Calu3 (cell line): ENCODE measurements around the gene PCMTD2. TPM values are rescaled to one million over a fixed set of nuclear protein-coding genes. Genes with fewer than 3 reads are reported as not detected.
"Not testable (repeated sequence)": the region's sequence is repeated elsewhere in the genome, so short reads cannot be mapped to it uniquely, and the experiment has no call there.

Experiments
- BruUV-seq: library from RNA; stranded (reverse); fragments of 400-500 nt; replicated peaks from 2 replicates; lab custom pipeline; 2021; lab: Mats Ljungman, UMichigan
- CTCF ChIA-PET: fragments of 300-600 bp; sonication (Branson Sonifier 250); formaldehyde crosslinking; loops from one replicate; lab custom pipeline; 2022; ENCODE audit warnings: antibody characterized with exemption; lab: Charles Lee
- DNase-seq: peaks from one replicate; pipeline ENCODE4 v3.0.0; 2022
- H3K27ac Mint-ChIP-seq: one replicate; pipeline ENCODE4 v1.8.0; 2022; ENCODE audit warnings: mixed read lengths; ENCODE audit not compliant: unreplicated experiment
- H3K27me3 Mint-ChIP-seq: one replicate; pipeline ENCODE4 v1.8.0; 2022; ENCODE audit warnings: mixed read lengths; ENCODE audit not compliant: unreplicated experiment
- H3K36me3 Mint-ChIP-seq: one replicate; pipeline ENCODE4 v1.8.0; 2022; ENCODE audit warnings: mild to moderate bottlenecking, moderate library complexity, mixed read lengths; ENCODE audit not compliant: insufficient read depth, unreplicated experiment
- H3K4me1 Mint-ChIP-seq: one replicate; pipeline ENCODE4 v1.8.0; 2022; ENCODE audit warnings: mild to moderate bottlenecking, low read depth, mixed read lengths; ENCODE audit not compliant: unreplicated experiment
- H3K4me3 Mint-ChIP-seq: one replicate; pipeline ENCODE4 v1.8.0; 2022; ENCODE audit warnings: mild to moderate bottlenecking, low read depth, moderate library complexity, mixed read lengths; ENCODE audit not compliant: unreplicated experiment
- H3K9me3 Mint-ChIP-seq: one replicate; pipeline ENCODE4 v1.8.0; 2022; ENCODE audit warnings: low read depth, mixed read lengths; ENCODE audit not compliant: unreplicated experiment
- intact Hi-C: fragments of 100-400 bp; cut with micrococcal nuclease; formaldehyde crosslinking; loops from one replicate; pipeline ENCODE4 v1.10.0; 2022; ENCODE audit not compliant: unreplicated experiment
- total RNA-seq: library from RNA; stranded (reverse); gene quantifications from 2 replicates; pipeline ENCODE4 v1.2.3, GENCODE V29; 2022
- TF ChIP-seq, protein P1 (sequence below): fragments of 200-600 bp; IDR thresholded peaks from one replicate; pipeline ENCODE4 v1.8.0; 2022; ENCODE audit warnings: antibody characterized with exemption; ENCODE audit not compliant: unreplicated experiment

Gene PCMTD2
- total RNA-seq, 1 experiment from 2014 or later = 62.2 TPM

DNA sequence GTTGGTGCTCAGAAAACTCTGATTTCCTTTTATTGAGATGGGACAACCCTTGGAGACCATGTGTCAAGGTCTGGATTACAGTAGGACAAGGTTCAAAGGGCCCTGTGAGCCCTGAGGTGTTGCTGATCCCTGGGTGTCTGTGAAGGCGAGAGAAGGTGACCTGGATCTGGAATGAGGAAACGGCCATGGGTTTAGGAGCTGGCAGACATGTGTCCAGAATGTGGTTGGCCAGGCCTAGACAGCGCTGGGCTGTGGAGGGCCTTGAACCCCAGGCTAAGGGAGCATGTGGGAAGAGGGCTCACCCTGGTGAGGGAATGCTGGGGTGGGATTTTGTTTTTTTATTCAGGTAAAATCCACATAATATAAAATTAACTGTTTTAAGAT lies 24.9 kb downstream of the PCMTD2 start:
- intact Hi-C loops = no loop called here
- H3K9me3 Mint-ChIP-seq = peaks cover 5% of the 10 kb centered on the region
- peaks cover 9% of the 10 kb centered on the region for H3K36me3 Mint-ChIP-seq
- H3K27ac Mint-ChIP-seq = no peak overlapping the region
- H3K4me1 Mint-ChIP-seq = peaks cover 8% of the 10 kb centered on the region
- TF ChIP-seq, protein P1, sequence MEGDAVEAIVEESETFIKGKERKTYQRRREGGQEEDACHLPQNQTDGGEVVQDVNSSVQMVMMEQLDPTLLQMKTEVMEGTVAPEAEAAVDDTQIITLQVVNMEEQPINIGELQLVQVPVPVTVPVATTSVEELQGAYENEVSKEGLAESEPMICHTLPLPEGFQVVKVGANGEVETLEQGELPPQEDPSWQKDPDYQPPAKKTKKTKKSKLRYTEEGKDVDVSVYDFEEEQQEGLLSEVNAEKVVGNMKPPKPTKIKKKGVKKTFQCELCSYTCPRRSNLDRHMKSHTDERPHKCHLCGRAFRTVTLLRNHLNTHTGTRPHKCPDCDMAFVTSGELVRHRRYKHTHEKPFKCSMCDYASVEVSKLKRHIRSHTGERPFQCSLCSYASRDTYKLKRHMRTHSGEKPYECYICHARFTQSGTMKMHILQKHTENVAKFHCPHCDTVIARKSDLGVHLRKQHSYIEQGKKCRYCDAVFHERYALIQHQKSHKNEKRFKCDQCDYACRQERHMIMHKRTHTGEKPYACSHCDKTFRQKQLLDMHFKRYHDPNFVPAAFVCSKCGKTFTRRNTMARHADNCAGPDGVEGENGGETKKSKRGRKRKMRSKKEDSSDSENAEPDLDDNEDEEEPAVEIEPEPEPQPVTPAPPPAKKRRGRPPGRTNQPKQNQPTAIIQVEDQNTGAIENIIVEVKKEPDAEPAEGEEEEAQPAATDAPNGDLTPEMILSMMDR = no peak
- no peak overlapping the region for H3K4me3 Mint-ChIP-seq
- no TSS peak for BruUV-seq
- peak; percentile 15 for DNase-seq
- H3K27me3 Mint-ChIP-seq = peaks cover 15% of the 10 kb centered on the region
- CTCF ChIA-PET = no interaction called here

DNA sequence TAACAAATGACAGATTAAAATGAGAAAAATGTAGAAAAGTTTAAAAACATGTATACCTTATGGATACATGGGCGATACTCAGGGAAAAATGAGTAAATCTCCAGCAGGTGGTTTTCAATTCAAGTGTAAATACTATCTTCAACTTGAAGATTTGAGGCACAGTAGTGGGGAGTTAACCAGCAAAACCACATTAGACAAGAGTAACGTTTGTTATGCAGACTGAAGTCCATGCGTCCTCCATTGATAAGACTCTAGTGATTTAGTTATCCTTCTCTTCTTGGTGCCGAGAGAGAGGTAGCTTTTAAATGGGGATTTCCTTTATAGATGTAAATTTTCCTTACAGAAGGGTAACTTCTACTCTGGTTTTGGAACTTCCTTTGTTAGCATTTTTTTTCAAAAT lies 28.1 kb downstream of the PCMTD2 start:
- DNase-seq = no peak
- BruUV-seq = no TSS peak
- Mint-ChIP-seq H3K36me3 (peaks cover 13% of the 10 kb centered on the region), H3K27ac (no peak overlapping the region), H3K9me3 (peaks cover 5% of the 10 kb centered on the region), H3K4me3 (no peak overlapping the region), H3K4me1 (peaks cover 8% of the 10 kb centered on the region), H3K27me3 (peaks cover 15% of the 10 kb centered on the region)
- TF ChIP-seq, protein P1 = no peak
- intact Hi-C loops = no loop called here
- CTCF ChIA-PET = interaction anchor here (0.5 kb wide), 1 partner anchor 93 kb away, joined by 5 read pairs; no protein-coding TSS in a partner anchor

DNA sequence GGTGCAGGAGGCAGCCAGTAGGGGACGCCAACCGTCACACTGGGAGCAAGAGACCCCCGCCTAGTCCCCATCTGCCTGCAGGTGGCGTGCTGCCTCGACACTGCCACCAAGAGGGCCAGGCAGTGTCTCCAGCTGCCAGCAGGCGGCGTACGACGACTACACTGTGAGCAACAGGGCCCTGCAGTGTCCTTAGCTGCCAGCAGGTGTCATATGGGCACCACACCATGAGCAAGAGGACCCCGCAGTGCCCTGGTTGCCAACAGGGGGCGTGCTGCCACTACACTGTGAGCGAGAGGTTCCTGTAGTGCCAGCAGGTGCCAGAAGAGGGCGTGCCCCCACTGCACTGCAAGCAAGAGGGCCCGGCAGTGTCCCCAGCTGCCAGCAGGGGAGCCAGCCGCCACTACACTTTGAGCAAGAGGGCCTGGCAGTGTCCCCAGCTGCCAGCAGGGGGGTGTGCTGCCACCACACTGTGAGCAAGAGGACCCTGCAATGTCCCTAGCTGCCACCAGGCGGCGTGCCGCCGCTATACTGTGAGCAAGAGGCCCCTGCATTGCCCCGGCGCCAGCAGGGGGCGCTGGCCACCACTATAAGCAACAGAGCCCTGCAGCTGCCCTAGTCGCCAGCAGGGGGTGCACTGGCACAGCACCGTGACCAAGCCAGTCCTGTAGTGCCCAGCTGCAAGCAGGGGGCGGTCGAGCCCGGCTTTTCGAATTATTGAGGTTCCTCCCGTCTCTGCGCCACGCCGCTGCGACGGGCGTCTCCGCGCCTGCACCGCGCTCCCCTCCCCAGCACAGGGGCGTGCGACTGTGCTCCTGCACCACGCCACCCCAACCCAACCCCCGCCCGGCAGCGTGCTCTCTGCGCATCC lies 30.3 kb downstream of the PCMTD2 start:
- TF ChIP-seq, protein P1 = peak; percentile 98
- H3K4me1 Mint-ChIP-seq, H3K4me3 Mint-ChIP-seq, H3K27ac Mint-ChIP-seq, H3K9me3 Mint-ChIP-seq, intact Hi-C loops, H3K36me3 Mint-ChIP-seq, BruUV-seq: not testable (repeated sequence)
- peak; percentile 74 for DNase-seq
- H3K27me3 Mint-ChIP-seq = peaks cover 15% of the 10 kb centered on the region
- CTCF ChIA-PET = interaction anchor here (0.7 kb wide), 1 partner anchor 152 kb away, joined by 3 read pairs; no protein-coding TSS in a partner anchor

DNA sequence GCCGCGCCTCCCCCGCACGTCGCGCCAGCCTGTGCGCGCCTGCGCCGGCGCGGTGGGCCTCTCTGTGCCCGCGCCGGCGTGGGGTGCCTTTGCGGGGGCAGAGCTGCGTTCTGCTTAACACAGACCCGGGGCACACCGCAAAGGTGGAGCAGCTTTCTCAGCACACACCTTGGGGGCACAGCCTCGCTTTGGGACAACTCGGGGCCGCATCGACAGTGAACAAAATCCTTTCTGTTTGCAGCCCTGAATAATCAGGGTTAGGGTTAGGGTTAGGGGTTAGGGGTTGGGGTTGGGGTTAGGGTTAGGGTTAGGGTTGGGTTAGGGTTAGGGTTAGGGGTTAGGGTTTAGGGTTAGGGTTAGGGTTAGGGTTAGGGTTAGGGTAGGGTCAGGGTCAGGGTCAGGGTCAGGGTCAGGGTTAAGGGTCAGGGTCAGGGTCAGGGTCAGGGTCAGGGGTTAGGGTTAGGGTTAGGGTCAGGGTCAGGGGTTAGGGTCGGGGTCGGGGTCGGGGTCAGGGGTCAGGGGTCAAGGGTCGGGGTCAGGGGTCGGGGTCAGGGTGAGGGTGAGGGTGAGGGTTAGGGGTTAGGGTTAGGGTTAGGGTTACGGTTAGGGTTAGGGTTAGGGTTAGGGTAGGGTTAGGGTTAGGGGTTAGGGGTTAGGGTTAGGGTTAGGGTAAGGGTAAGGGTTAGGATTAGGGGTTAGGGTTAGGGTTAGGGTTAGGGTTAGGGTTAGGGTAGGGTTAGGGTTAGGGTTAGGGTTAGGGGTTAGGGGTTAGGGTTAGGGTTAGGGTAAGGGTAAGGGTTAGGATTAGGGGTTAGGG lies 31.1 kb downstream of the PCMTD2 start:
- intact Hi-C loops, H3K9me3 Mint-ChIP-seq, H3K4me3 Mint-ChIP-seq, H3K4me1 Mint-ChIP-seq, CTCF ChIA-PET, H3K36me3 Mint-ChIP-seq, H3K27ac Mint-ChIP-seq, BruUV-seq: not testable (repeated sequence)
- peaks cover 15% of the 10 kb centered on the region for H3K27me3 Mint-ChIP-seq
- DNase-seq = peak; percentile 20

DNA sequence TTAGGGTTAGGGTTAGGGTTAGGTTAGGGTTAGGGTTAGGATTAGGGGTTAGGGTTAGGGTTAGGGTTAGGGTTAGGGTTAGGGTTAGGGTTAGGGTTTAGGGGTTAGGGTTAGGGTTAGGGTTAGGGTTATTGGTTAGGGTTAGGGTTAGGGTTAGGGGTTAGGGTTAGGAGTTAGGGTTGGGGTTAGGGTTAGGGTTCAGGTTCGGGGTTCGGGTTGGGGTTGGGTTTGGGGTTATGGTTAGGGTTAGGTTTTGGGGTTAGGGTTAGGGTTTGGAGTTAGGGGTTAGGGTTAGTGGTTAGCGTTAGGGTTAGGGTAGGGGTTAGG lies 31.7 kb downstream of the PCMTD2 start:
- H3K4me3 Mint-ChIP-seq, H3K4me1 Mint-ChIP-seq, H3K36me3 Mint-ChIP-seq, intact Hi-C loops, CTCF ChIA-PET, DNase-seq, H3K27ac Mint-ChIP-seq, H3K9me3 Mint-ChIP-seq, BruUV-seq: not testable (repeated sequence)
- peaks cover 11% of the 10 kb centered on the region for H3K27me3 Mint-ChIP-seq

DNA sequence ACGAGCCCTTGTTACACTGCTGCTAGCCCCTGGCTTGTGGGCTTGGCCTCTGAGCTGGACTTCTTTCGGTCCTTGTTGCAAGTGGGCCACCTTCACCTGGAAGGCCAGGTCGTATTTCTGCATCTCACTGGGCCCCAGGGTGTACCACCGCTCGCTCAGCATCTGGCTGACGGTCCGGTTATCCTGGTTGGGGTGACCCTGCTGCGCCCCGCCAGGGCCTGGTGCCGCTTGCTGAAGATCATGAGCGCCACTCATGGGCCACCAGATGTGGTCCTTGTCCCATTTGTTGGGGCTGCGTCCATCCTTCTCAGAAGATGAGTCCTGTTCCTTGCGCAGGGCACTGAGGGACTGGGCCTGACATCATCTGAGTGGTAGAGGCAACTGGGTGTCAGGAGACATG lies 36.6 kb downstream of the PCMTD2 start:
- intact Hi-C loops, H3K4me1 Mint-ChIP-seq, H3K4me3 Mint-ChIP-seq, H3K36me3 Mint-ChIP-seq, CTCF ChIA-PET, DNase-seq, H3K27ac Mint-ChIP-seq, H3K9me3 Mint-ChIP-seq, BruUV-seq, H3K27me3 Mint-ChIP-seq: not testable (repeated sequence)

DNA sequence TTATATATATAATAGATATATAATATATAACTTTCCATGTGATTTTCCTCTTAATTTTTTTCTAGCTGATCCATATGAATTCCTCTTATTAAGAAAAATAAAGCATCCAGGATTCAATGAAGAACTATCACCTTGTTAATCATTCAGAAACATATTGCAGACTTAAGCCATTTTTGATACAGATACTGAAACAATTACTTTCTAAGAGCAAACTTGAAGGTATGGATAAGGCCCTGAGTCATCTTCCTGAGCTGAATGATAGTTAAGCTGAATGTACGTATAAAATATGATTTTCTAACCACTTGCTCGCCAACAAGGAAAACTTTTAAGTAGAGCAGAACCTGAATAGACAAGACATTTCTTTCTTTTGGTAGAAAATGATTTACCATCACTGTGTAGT lies 47.5 kb downstream of the PCMTD2 start:
- H3K9me3 Mint-ChIP-seq, H3K4me1 Mint-ChIP-seq, BruUV-seq, H3K27ac Mint-ChIP-seq, H3K36me3 Mint-ChIP-seq, H3K27me3 Mint-ChIP-seq, intact Hi-C loops, DNase-seq, H3K4me3 Mint-ChIP-seq, CTCF ChIA-PET: not testable (repeated sequence)
